ENCODE measurements around the gene CALY.
"Not testable (repeated sequence)": the region's sequence is repeated elsewhere in the genome, so short reads cannot be mapped to it uniquely, and the experiment has no call there.

Gene CALY

DNA sequence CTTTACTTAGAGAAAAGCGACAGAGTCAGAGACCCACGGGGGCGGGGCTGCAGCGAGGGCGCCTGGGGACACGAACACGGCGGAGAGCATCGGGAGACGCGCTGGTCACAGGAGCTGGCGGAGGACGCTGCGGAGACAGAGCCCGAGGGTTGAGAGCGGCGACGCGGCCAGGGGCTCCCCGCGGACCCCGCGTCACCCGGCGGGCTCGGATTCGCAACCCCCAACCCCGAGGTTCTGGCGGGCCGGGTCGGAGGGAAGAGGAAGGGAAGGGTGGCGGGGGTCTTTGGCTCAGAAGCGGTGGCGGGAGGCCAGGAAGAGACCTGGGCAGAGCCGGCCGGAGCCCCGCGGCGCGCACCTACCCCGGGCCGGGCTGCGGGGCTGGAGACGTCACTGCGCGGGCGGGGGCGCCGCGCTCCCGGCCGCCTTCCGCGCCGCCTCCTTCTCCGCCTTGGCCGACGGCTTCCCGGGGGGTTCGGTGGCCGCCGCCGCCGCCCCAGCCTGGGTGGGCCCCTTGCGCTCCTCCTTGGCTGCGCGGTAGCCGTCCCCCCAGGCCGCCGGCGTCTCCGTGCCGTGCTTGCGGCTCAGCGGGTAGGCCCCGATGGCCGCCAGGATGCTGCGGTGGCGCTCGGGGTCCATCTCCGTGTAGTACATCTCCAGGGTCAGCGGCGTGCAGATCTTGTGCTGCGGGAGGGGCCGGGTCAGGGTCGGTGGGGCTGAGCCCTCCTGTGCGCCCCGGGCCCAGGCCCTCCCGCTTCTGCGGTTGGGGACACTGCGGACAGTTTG, 11.1 kb downstream of the CALY start:
- Histone ChIP-seq H3K9me2 (replicated peaks; ENCODE audit: insufficient read depth, low read length) (no peaks in the 10 kb centered on the region), H4K20me1 (ENCODE audit: low read depth, low read length) (no peaks in the 10 kb centered on the region), H3K9ac (ENCODE audit: low read length) (no peak overlapping the region), H2AFZ (ENCODE audit: low read depth, low read length, severe bottlenecking) (no peak overlapping the region), H3K4me2 (ENCODE audit: low read depth, low read length, poor library complexity, severe bottlenecking) (no peak overlapping the region), H3K36me3 (ENCODE audit: low read length) (no peaks in the 10 kb centered on the region), H3F3A (ENCODE audit: insufficient read depth) (0 out of 2 replicates have a peak, but pooled peaks cover 5% of the 10 kb centered on the region), H3K79me2 (ENCODE audit: insufficient read depth, low read length) (no peaks in the 10 kb centered on the region), H3K4me3 (ENCODE audit: insufficient read depth, low read length, poor library complexity, severe bottlenecking) (no peak overlapping the region), H3K27me3 (ENCODE audit: low read length) (no peaks in the 10 kb centered on the region), H3K27ac (ENCODE audit: low read depth, low read length) (no peak overlapping the region), H3K9me3 (ENCODE audit: insufficient read depth, low read length) (no peaks in the 10 kb centered on the region)
- TF ChIP-seq EZH2phosphoT487 (conservative IDR thresholded peaks at IDR 0.05; ENCODE audit: low read length), result no peak
- TF ChIP-seq, protein P1, sequence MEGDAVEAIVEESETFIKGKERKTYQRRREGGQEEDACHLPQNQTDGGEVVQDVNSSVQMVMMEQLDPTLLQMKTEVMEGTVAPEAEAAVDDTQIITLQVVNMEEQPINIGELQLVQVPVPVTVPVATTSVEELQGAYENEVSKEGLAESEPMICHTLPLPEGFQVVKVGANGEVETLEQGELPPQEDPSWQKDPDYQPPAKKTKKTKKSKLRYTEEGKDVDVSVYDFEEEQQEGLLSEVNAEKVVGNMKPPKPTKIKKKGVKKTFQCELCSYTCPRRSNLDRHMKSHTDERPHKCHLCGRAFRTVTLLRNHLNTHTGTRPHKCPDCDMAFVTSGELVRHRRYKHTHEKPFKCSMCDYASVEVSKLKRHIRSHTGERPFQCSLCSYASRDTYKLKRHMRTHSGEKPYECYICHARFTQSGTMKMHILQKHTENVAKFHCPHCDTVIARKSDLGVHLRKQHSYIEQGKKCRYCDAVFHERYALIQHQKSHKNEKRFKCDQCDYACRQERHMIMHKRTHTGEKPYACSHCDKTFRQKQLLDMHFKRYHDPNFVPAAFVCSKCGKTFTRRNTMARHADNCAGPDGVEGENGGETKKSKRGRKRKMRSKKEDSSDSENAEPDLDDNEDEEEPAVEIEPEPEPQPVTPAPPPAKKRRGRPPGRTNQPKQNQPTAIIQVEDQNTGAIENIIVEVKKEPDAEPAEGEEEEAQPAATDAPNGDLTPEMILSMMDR (IDR thresholded peaks at IDR 0.05; ENCODE audit: insufficient read depth, low read length, poor library complexity, severe bottlenecking), result no peak

DNA sequence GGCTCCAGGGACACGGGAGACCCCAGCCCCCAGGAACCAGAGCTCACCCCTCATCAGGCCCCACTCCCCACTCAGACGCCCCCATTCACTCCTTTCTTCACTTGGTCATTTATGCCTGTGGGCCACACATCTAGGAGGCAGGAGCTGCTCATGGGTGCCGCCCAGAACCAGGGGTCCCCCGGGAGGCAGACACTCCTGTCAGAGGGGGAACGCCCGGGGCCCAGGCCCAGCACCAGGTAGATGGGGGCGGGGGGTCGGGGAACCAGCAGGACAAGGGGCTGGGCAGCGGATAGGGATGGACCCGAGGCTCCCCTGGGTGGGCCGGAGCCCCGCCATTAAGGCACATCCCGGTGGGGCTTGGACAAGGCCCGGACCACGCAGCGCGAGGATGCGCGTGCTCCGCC, 11.8 kb downstream of the CALY start:
- Histone ChIP-seq H3K9ac (ENCODE audit: low read length) (no peak overlapping the region), H3F3A (ENCODE audit: insufficient read depth) (0 out of 2 replicates have a peak, but pooled peaks cover 5% of the 10 kb centered on the region), H4K20me1 (ENCODE audit: low read depth, low read length) (no peaks in the 10 kb centered on the region), H3K36me3 (ENCODE audit: low read length) (no peaks in the 10 kb centered on the region), H3K79me2 (ENCODE audit: insufficient read depth, low read length) (no peaks in the 10 kb centered on the region), H3K9me3 (ENCODE audit: insufficient read depth, low read length) (no peaks in the 10 kb centered on the region), H3K4me3 (ENCODE audit: insufficient read depth, low read length, poor library complexity, severe bottlenecking) (no peak overlapping the region), H2AFZ (ENCODE audit: low read depth, low read length, severe bottlenecking) (no peak overlapping the region), H3K4me2 (ENCODE audit: low read depth, low read length, poor library complexity, severe bottlenecking) (peak overlapping the region; percentile 20), H3K27me3 (ENCODE audit: low read length) (no peaks in the 10 kb centered on the region), H3K9me2 (replicated peaks; ENCODE audit: insufficient read depth, low read length) (no peaks in the 10 kb centered on the region), H3K27ac (ENCODE audit: low read depth, low read length) (no peak overlapping the region)
- TF ChIP-seq EZH2phosphoT487 (conservative IDR thresholded peaks at IDR 0.05; ENCODE audit: low read length), result no peak

DNA sequence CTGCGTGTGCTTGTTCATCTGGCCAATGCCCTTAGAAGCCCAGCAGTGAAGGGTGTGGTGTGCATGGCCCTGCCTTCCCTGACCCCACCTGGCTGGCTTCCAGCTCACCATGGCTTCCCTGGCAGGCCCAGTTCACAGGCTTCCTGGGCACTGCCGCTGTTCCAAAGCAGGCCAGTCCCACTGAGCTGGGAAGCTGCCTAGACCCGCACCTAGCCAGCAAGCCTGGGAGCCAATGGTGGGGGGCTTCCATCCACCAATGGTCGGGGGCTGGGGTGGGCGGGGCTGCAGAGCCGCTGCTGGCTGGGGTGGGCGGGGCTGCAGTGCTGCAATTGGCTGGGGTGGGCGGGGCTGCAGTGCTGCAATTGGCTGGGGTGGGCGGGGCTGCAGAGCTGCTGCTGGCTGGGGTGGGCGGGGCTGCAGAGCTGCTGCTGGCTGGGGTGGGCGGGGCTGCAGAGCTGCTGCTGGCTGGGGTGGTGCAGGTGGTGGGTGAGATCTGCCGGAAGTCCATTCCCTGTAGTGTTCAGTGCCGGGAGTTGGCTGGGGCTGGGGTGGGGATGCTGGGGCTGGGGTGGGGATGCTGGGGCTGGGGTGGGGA, 12.4 kb downstream of the CALY start:
- no peaks in the 10 kb centered on the region for H3K79me2 ChIP-seq (ENCODE audit: insufficient read depth, low read length)
- TF ChIP-seq, protein P1 (IDR thresholded peaks at IDR 0.05; ENCODE audit: insufficient read depth, low read length, poor library complexity, severe bottlenecking), result no peak
- no peak for TF ChIP-seq EZH2phosphoT487 (conservative IDR thresholded peaks at IDR 0.05; ENCODE audit: low read length)
- no peaks in the 10 kb centered on the region for H3K36me3 ChIP-seq (ENCODE audit: low read length)
- 0 out of 2 replicates have a peak, but pooled peaks cover 2% of the 10 kb centered on the region for H3F3A ChIP-seq (ENCODE audit: insufficient read depth)
- H3K27me3 ChIP-seq (ENCODE audit: low read length), result no peaks in the 10 kb centered on the region
- H2AFZ ChIP-seq (ENCODE audit: low read depth, low read length, severe bottlenecking), result no peak overlapping the region
- H3K9ac ChIP-seq (ENCODE audit: low read length), result no peak overlapping the region
- no peak overlapping the region for H3K27ac ChIP-seq (ENCODE audit: low read depth, low read length)
- H3K9me2 ChIP-seq (replicated peaks; ENCODE audit: insufficient read depth, low read length), result no peaks in the 10 kb centered on the region
- no peak overlapping the region for H3K4me2 ChIP-seq (ENCODE audit: low read depth, low read length, poor library complexity, severe bottlenecking)
- H3K4me3 ChIP-seq (ENCODE audit: insufficient read depth, low read length, poor library complexity, severe bottlenecking), result no peak overlapping the region
- H4K20me1 ChIP-seq (ENCODE audit: low read depth, low read length), result no peaks in the 10 kb centered on the region
- no peaks in the 10 kb centered on the region for H3K9me3 ChIP-seq (ENCODE audit: insufficient read depth, low read length)

DNA sequence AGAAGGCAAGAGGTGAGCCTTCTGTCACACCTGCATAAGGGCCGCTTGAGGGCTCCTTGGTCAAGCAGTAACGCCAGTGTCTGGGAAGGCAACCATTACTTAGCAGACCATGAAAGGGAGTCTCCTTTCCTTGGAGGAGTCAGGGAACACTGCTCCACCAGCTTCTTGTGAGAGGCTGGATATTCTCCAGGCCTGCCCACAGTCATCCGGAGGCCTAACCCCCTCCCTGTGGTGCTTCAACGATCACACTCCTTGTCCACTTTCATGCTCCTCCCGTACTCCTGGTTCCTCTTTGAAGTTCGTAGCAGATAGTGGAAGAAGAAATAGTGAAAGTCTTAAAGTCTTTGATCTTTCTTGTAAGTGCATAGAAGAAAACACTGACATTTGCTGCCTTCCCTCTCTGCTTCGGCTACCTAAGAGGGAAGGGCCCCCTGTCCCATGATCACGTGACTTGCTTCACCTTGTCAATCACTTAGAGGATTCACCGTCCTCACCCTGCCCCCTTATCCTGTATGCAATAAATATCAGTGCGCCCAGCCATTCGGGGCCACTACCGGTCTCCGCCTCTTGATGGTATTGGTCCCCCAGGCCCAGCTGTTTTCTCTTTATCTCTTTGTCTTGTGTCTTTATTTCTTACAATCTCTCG, 14.5 kb downstream of the CALY start:
- not testable (repeated sequence) for H3K9me3 ChIP-seq (ENCODE audit: insufficient read depth, low read length); H2AFZ ChIP-seq (ENCODE audit: low read depth, low read length, severe bottlenecking); H3K27ac ChIP-seq (ENCODE audit: low read depth, low read length); H4K20me1 ChIP-seq (ENCODE audit: low read depth, low read length); H3K9me2 ChIP-seq (replicated peaks; ENCODE audit: insufficient read depth, low read length); H3K9ac ChIP-seq (ENCODE audit: low read length); H3K4me3 ChIP-seq (ENCODE audit: insufficient read depth, low read length, poor library complexity, severe bottlenecking); H3F3A ChIP-seq (ENCODE audit: insufficient read depth); H3K27me3 ChIP-seq (ENCODE audit: low read length); H3K36me3 ChIP-seq (ENCODE audit: low read length); H3K4me2 ChIP-seq (ENCODE audit: low read depth, low read length, poor library complexity, severe bottlenecking); H3K79me2 ChIP-seq (ENCODE audit: insufficient read depth, low read length)

DNA sequence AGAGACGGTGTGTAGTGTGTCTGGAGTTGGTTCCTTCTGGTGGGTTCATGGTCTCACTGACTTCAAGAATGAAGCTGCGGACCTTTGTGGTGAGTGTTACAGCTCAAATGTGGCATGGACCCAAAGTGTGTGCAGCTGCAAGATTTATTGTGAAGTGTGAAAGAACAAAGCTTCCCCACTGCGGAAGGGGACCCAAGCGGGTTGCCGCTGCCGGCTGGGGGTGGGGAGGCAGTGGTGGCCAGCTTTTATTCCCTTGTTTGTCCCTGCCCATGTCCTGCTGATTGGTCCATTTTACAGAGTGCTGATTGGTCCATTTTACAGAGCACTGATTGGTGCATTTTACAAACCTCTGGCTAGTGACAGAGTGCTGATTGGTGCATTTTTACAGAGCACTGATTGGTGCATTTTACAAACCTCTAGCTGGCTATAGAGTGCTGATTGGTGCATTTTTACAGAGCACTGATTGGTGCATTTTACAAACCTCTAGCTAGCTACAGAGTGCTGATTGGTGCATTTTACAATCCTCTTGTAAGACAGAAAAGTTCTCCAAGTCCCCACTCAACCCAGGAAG, 15.8 kb downstream of the CALY start:
- not testable (repeated sequence) for H3K27ac ChIP-seq (ENCODE audit: low read depth, low read length); H3K36me3 ChIP-seq (ENCODE audit: low read length); H4K20me1 ChIP-seq (ENCODE audit: low read depth, low read length); H3K27me3 ChIP-seq (ENCODE audit: low read length); H3K9ac ChIP-seq (ENCODE audit: low read length); H3K79me2 ChIP-seq (ENCODE audit: insufficient read depth, low read length); H3K4me2 ChIP-seq (ENCODE audit: low read depth, low read length, poor library complexity, severe bottlenecking); H2AFZ ChIP-seq (ENCODE audit: low read depth, low read length, severe bottlenecking); H3K9me3 ChIP-seq (ENCODE audit: insufficient read depth, low read length); H3F3A ChIP-seq (ENCODE audit: insufficient read depth); H3K9me2 ChIP-seq (replicated peaks; ENCODE audit: insufficient read depth, low read length); H3K4me3 ChIP-seq (ENCODE audit: insufficient read depth, low read length, poor library complexity, severe bottlenecking)
